NCI-H524 (cell line): ENCODE measurements around the gene TRANK1.

Experiments
- DNase-seq, 2 experiments: peaks; one replicate each; lab custom pipeline; 2025; lab: John Stamatoyannopoulos, UW

The TRANK1 gene

DNA sequence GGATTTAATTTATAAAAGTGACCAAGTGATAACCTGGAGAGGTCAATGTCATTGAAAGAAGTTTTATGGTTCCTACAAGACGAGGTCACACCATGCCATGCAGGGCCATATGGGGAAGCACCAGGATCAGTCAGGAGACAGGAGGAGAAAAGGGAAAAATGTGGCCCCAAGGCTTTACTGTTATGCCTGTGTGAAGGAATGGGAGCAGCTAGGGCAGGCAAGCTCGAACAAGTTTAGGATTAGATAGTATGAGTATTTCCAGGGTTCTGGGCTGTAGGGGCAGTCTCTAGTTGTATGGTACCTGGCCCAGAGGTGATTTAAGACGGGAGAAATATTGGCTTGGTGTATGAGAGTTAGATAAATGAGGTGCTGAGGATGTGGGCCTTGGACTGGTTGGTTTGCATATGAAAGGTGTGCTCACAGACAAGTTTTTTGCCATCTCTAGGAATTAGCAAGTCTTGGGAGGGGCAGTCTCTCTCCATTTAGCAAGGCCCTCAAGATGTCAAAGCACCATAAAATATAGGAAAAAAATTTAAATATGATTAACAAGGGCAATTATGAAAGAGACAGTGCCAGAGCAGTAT lies 144.2 kb downstream of the TRANK1 start:
- no peak for DNase-seq

DNA sequence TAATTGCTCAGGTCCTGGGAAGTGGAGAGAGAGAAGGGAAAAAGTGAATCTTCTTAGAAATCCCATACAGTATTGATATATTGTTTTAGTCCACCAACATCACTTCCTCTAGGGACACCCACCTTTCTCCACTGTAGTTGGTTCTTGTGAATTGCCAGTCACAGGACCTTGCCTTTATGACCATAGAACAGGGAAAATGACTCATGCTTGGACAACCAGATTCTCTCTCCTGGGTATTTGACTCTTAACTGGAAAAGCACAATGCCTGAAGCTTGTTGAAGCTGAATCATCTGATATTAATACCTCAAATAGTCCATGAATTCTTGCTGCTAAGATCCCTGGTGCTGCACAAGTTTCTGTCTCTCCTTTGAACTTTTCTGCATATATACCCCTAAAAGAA lies 148.0 kb downstream of the TRANK1 start:
- DNase-seq = no peak

DNA sequence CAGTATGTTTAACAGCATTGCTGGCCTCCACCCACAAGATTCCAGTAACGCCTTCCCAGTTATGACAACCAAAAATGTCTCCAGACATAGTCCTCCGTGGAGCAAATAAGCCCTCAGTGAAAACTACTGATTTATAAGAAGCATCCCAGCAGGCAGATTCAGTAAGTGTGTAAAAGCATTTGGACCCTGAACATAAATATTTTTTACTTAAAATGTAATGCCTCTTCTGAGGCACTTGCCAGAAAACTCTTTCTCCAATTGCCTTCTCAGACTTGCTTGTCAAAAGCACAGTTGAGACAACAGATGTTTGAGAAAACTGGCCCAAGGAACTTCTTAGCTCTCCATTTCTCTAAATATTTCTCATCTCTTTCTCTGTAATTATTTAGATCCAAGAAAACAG lies 148.7 kb downstream of the TRANK1 start:
- no peak for DNase-seq

DNA sequence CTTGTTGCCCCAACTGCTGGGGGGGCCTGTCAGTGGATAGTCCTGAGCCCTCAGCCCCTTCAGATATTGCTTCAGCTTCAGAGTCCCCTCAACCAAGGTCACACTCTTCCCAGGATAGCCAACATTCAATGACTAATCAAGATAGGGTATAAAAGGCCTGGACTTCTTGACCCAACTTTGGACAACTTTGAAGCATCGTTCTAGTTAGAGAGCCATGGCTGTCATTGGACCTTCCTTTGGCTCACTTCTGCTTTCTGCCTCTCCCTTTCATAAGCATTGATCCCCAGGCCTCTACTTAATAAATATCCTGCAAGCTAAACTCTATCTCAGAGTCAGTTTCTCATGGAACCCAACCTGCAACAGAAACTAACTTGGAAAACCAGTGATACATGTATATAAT lies 149.2 kb downstream of the TRANK1 start:
- DNase-seq = no peak

DNA sequence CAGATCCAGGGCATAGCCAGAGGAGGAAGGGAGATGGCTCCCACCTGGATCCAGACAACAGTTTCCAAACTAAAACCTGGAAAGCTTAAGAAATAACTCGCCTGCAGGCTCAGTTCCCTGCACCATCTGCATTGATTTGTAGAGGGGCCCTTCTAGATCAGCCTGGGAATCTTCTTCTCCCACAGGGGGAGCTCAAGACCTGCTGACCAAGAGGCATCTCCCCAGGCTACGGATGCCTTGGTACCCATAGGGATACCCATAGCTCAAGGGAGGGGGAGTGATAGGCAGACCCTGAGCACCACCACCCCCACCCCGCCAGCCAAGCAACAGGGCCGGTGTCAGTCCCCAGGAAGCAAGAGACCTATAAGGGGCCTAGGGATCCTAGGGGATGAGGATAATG lies 152.5 kb downstream of the TRANK1 start:
- DNase-seq = peak; percentile 50 to 71

DNA sequence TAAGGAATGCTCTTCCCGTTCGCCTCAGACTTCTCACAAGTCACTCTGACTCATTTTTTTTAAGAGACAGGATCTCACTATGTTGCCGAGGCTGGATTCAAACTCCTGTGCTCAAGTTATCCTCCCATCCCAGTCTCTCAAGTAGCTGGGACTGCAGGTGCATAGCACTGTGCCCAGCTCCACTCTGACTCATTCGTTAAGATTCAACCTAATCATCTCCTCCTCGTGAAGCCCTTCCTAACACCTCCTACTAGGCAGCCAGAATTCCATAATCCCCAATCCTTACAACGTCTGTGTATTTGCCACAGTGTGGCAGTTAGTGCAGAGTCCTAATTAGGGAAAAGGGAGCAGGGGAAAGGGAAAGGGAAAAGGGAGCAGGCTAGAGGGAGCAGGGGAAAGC lies 154.1 kb downstream of the TRANK1 start:
- DNase-seq = no peak

DNA sequence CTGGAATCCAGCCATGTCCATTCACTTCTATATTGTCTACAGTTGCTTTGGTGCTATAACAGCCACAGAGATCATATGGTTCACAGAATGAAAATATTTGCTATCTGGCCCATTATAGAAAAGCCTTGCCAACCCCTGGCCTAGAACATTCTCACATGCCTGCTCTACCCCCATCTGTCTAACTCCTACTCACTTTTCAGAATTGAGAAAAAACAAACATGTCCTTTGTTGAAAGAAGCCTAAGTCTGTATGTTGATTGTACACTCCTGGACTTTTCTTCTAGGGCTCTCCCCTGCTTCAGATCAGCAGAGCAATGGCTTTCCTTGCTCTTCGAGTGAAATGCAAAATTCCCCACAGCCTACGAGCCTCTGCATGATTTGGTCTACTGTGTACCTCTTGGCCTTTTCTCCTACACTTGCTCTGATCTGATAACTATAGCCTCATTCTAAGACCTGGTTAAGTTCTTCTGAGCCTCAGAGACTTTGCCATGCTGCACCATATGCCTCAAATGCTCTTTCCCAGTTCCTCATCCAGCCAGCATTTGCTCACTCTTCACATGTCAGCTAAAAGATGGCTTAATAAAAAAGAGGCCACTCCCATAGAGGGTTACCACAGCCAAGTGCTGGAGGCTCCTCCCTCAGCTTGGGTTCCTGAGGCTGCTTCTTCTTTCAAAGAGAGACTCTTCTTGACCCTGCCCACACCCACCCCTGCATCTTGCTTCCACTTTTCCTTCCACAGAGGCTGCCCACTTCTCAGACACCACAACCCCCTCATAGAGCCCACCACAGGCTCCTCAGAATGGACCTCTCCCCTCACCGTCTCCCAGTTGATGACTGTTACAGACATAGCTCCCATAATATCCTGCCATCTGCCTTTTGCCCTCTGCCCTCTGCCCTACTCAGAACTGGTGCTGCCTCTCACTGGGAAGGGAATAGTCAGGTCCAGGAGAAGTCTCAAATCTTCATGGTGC lies 157.6 kb downstream of the TRANK1 start:
- DNase-seq = no peak

DNA sequence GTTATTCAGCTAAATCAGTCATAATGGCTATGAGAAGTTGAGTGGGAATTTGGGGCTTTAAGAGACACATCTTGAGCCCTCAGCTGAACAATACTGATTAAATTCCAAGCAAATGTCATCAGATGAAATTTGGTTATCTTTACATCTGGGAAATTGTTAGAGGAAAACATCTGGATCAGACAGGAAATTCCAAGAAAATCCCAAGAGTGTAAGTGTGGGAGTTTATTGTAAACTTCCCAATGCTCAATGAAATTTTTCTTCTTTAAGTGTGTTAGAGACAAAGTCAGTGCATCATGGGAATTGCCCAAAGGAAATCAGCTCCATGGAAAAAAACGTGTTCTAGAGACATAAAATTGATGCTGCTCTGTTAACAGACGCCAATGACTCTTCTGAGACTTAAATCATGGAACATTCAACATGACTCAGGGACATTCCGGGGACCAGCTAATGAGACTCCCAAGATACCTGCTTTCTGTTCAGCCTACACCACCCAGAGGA lies 160.7 kb downstream of the TRANK1 start:
- no peak for DNase-seq

DNA sequence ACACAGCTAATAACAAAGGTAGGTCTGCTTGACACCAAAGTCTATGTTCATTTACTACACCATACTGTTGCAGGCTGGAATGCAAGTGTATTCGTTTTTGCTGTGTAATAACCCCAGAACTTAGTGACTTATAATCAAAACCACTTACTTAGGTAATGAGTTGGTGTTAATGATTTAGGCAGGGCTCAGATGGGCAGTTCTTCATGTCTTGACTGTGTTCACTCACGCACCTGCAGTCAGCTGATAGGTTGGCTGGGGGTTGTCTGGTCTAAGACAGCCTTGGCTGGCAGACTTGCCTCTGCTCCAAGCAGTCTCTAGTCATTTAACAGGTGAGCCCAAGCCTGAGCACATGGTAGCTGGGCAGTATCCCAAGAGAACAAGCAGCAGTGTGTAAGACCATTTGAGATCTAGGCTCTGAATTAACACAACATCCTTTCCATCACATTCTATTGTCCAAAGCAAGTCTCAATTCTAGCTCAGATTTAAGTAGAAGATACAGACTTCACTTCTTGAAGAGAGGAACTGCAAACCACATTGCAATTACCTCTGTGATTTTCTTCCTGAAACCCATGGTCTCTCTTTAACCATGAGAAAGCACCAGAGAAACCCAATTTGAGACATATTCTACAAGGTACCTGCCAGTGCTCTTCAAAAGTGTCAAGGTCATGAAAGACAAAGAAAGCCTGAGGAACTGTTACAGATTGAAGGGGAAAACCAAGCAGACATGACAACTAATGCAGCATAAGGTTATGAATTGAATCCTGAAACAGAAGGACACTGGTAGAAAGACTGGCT lies 167.2 kb downstream of the TRANK1 start:
- DNase-seq = no peak
